ENCODE results near the gene PLA2G4D. TPM values are rescaled to one million over a fixed set of nuclear protein-coding genes. Genes with fewer than 3 reads are reported as not detected.

PLA2G4D gene
- total and polyA plus RNA-seq, 2 experiments from 2014 or later: 0.07 to 0.15 TPM

- ATAC-seq (no peak), DNase-seq (ENCODE audit: low spot score) (no peak)
- Histone ChIP-seq H3F3A (replicated peaks; ENCODE audit: low read depth) (no peaks in the 10 kb centered on the region), H3K27ac (ENCODE audit: low read depth) (no peak overlapping the region), H4K20me1 (replicated peaks; ENCODE audit: insufficient read depth) (no peaks in the 10 kb centered on the region), H3K79me2 (replicated peaks; ENCODE audit: insufficient read depth) (no peaks in the 10 kb centered on the region), H2AFZ (peak overlapping the region; percentile 34; the same call in 1 of the 2 replicates), H3K36me3 (ENCODE audit: insufficient read depth) (no peaks in the 10 kb centered on the region), H3K4me1 (ENCODE audit: insufficient read depth) (peaks cover 21% of the 10 kb centered on the region), H3K4me3 (no peak overlapping the region), H3K9me2 (ENCODE audit: insufficient read depth) (no peaks in the 10 kb centered on the region), H3K27me3 (ENCODE audit: insufficient read depth) (no peaks in the 10 kb centered on the region), H3K4me2 (no peak overlapping the region)
- Mint-ChIP-seq H3K27ac (peak overlapping the region; percentile 68; the same call in 1 of the 2 replicates), H3K4me3 (no peak overlapping the region), H3K27me3 (ENCODE audit: insufficient read depth, low read depth, poor library complexity) (peaks cover 8% of the 10 kb centered on the region), H3K4me1 (peaks cover 24% of the 10 kb centered on the region), H3K36me3 (ENCODE audit: low read depth) (no peaks in the 10 kb centered on the region), H3K9me3 (no peaks in the 10 kb centered on the region; the same call in 2 of the 3 replicates)
- TF ChIP-seq STAT1 (IDR thresholded peaks at IDR 0.05; ENCODE audit: unreplicated experiment) (no peak), EZH2 (IDR thresholded peaks at IDR 0.05; ENCODE audit: low read depth, unreplicated experiment) (no peak), ZNF462 (CRISPR knock-in tag; IDR thresholded peaks at IDR 0.05) (no peak), REST (IDR thresholded peaks at IDR 0.05; ENCODE audit: unreplicated experiment) (no peak), JUNB (IDR thresholded peaks at IDR 0.05; ENCODE audit: unreplicated experiment) (no peak), ZNF114 (CRISPR knock-in tag; IDR thresholded peaks at IDR 0.05) (no peak), EZH2phosphoT487 (IDR thresholded peaks at IDR 0.05; ENCODE audit: unreplicated experiment) (no peak), POLR2AphosphoS5 (IDR thresholded peaks at IDR 0.05; ENCODE audit: low read depth) (no peak), CREB1 (CRISPR knock-in tag; IDR thresholded peaks at IDR 0.05; ENCODE audit: low read depth) (no peak), ZNF331 (CRISPR knock-in tag; IDR thresholded peaks at IDR 0.05; ENCODE audit: low read depth) (no peak), NANOG (IDR thresholded peaks at IDR 0.05; ENCODE audit: borderline replicate concordance) (no peak)
- TF ChIP-seq, protein P1, sequence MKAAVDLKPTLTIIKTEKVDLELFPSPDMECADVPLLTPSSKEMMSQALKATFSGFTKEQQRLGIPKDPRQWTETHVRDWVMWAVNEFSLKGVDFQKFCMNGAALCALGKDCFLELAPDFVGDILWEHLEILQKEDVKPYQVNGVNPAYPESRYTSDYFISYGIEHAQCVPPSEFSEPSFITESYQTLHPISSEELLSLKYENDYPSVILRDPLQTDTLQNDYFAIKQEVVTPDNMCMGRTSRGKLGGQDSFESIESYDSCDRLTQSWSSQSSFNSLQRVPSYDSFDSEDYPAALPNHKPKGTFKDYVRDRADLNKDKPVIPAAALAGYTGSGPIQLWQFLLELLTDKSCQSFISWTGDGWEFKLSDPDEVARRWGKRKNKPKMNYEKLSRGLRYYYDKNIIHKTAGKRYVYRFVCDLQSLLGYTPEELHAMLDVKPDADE (IDR thresholded peaks at IDR 0.05): no peak
- TF ChIP-seq, protein P2, sequence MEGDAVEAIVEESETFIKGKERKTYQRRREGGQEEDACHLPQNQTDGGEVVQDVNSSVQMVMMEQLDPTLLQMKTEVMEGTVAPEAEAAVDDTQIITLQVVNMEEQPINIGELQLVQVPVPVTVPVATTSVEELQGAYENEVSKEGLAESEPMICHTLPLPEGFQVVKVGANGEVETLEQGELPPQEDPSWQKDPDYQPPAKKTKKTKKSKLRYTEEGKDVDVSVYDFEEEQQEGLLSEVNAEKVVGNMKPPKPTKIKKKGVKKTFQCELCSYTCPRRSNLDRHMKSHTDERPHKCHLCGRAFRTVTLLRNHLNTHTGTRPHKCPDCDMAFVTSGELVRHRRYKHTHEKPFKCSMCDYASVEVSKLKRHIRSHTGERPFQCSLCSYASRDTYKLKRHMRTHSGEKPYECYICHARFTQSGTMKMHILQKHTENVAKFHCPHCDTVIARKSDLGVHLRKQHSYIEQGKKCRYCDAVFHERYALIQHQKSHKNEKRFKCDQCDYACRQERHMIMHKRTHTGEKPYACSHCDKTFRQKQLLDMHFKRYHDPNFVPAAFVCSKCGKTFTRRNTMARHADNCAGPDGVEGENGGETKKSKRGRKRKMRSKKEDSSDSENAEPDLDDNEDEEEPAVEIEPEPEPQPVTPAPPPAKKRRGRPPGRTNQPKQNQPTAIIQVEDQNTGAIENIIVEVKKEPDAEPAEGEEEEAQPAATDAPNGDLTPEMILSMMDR (conservative IDR thresholded peaks at IDR 0.05; ENCODE audit: low read depth in 2 of 2): no peak
These were observed 16.7 kb downstream of the PLA2G4D start for GRCh38 chr15:42077689-42078088.
